PC-3 (cell line): ENCODE results near the gene NASP. TPM values are rescaled to one million over a fixed set of nuclear protein-coding genes. Genes with fewer than 3 reads are reported as not detected.

Experiments used
- ATAC-seq: fragments of 200-7000 bp; cut with Tn5 transposase; 2 replicates; pipeline ENCODE4 v1.9.1; 2020; ENCODE audit warnings: mild to moderate bottlenecking, moderate library complexity
- BruUV-seq: library from RNA; stranded (reverse); fragments of 400-500 nt; replicated peaks from 2 replicates; lab custom pipeline; 2021; lab: Mats Ljungman, UMichigan
- CTCF ChIA-PET: fragments of 300-600 bp; sonication (Branson Sonifier 250); formaldehyde crosslinking; loops from one replicate; lab custom pipeline; 2022; ENCODE audit warnings: antibody characterized with exemption; lab: Charles Lee
- POLR2A ChIA-PET: fragments of 300-600 bp; sonication (Branson Sonifier 250); formaldehyde crosslinking; loops from one replicate; lab custom pipeline; 2022; ENCODE audit warnings: antibody characterized with exemption; ENCODE audit not compliant: unreplicated experiment; lab: Charles Lee
- DNase-seq: peaks from one replicate; pipeline ENCODE4 v3.0.0-alpha.2; 2015
- H2AFZ ChIP-seq: fragments of 300-600 bp; sonication (generic); 2 replicates; pipeline ENCODE4 v1.6.0; 2016; ENCODE audit warnings: antibody characterized with exemption, low read length
- H3F3A ChIP-seq: fragments of 300-600 bp; sonication (generic); one replicate; pipeline ENCODE4 v1.6.0; 2017; ENCODE audit warnings: antibody characterized with exemption, low read length, control low read depth, mild to moderate bottlenecking; ENCODE audit not compliant: unreplicated experiment
- H3K27ac ChIP-seq: fragments of 300-600 bp; sonication (generic); 2 replicates; pipeline ENCODE4 v1.5.1; 2016; ENCODE audit warnings: mild to moderate bottlenecking, low read length
- H3K27me3 ChIP-seq: fragments of 300-600 bp; sonication (generic); 2 replicates; pipeline ENCODE4 v1.6.1; 2016; ENCODE audit warnings: low read length, mixed read lengths
- H3K36me3 ChIP-seq: fragments of 300-600 bp; sonication (generic); 2 replicates; pipeline ENCODE4 v1.6.1; 2016; ENCODE audit warnings: low read depth, mixed run types, low read length, mixed read lengths
- H3K4me1 ChIP-seq: fragments of 300-600 bp; sonication (generic); 2 replicates; pipeline ENCODE4 v1.5.1; 2016; ENCODE audit warnings: low read length; ENCODE audit not compliant: insufficient read depth
- H3K4me2 ChIP-seq: fragments of 300-600 bp; sonication (generic); 2 replicates; pipeline ENCODE4 v1.6.0; 2016; ENCODE audit warnings: low read length
- H3K4me3 ChIP-seq: fragments of 300-600 bp; sonication (generic); 2 replicates; pipeline ENCODE4 v1.5.1; 2016; ENCODE audit warnings: mild to moderate bottlenecking, low read length, mixed read lengths
- H3K79me2 ChIP-seq: fragments of 300-600 bp; sonication (generic); 2 replicates; pipeline ENCODE4 v1.6.1; 2017; ENCODE audit warnings: low read length, mixed read lengths
- H3K9ac ChIP-seq: fragments of 300-600 bp; sonication (generic); 2 replicates; pipeline ENCODE4 v1.6.0; 2016; ENCODE audit warnings: mild to moderate bottlenecking, low read length
- H3K9me2 ChIP-seq: fragments of 300-600 bp; sonication (generic); replicated peaks from 2 replicates; pipeline ENCODE4 v1.6.1; 2016; ENCODE audit warnings: mixed run types, low read length, mixed read lengths
- H3K9me3 ChIP-seq: fragments of 300-600 bp; sonication (generic); 2 replicates; pipeline ENCODE4 v1.6.1; 2016; ENCODE audit warnings: low read length, mixed read lengths
- H4K20me1 ChIP-seq: fragments of 300-600 bp; sonication (generic); 2 replicates; pipeline ENCODE4 v1.6.1; 2016; ENCODE audit warnings: low read length, mixed read lengths
- CTCF ChIP-seq: fragments of 300-600 bp; sonication (generic); conservative IDR thresholded peaks from 2 replicates; pipeline ENCODE4 v1.5.1; 2017; ENCODE audit warnings: antibody characterized with exemption, low read depth, mild to moderate bottlenecking, low read length
- EZH2 ChIP-seq: fragments of 300-600 bp; sonication (generic); IDR thresholded peaks from one replicate; pipeline ENCODE4 v1.6.1; 2017; ENCODE audit warnings: antibody characterized with exemption, mild to moderate bottlenecking, low read length; ENCODE audit not compliant: unreplicated experiment
- EZH2phosphoT487 ChIP-seq: fragments of 300-600 bp; sonication (generic); IDR thresholded peaks from 2 replicates; pipeline ENCODE4 v1.6.1; 2018; ENCODE audit warnings: mild to moderate bottlenecking, antibody characterized with exemption, low read length, borderline replicate concordance
- intact Hi-C: fragments of 100-400 bp; cut with micrococcal nuclease; formaldehyde crosslinking; loops from 2 replicates; pipeline ENCODE4 v1.9.0; 2023
- total RNA-seq: library from RNA; depleted of rRNA; stranded (reverse); fragments of >200 nt; gene quantifications from 2 replicates; pipeline ENCODE4 v1.2.3, GENCODE V29; 2014; rRNA removed

The NASP gene
- total RNA-seq, 1 experiment from 2014 or later: 119 TPM

GRCh38 chr1:45667321-45668111 lies 83.7 kb downstream of the NASP start:
- intact Hi-C loops: no loop called here
- H3K4me2 ChIP-seq: no peak overlapping the region
- peaks cover 9% of the 10 kb centered on the region; the same call in 1 of the 2 replicates for H3K36me3 ChIP-seq
- no peak overlapping the region for H2AFZ ChIP-seq
- no peaks in the 10 kb centered on the region for H3K27me3 ChIP-seq
- no peaks in the 10 kb centered on the region for H3K9me3 ChIP-seq
- ChIA-PET POLR2A (no interaction called here), CTCF (no interaction called here)
- BruUV-seq: no TSS peak
- DNase-seq (no peak), ATAC-seq (no peak)
- no peaks in the 10 kb centered on the region for H3K4me1 ChIP-seq
- H4K20me1 ChIP-seq: peaks cover 48% of the 10 kb centered on the region
- H3F3A ChIP-seq: no peaks in the 10 kb centered on the region
- H3K9ac ChIP-seq: no peak overlapping the region
- no peak overlapping the region for H3K4me3 ChIP-seq
- peaks cover 98% of the 10 kb centered on the region for H3K79me2 ChIP-seq
- TF ChIP-seq EZH2phosphoT487 (no peak), EZH2 (no peak), CTCF (no peak)
- H3K27ac ChIP-seq: no peak overlapping the region
- no peaks in the 10 kb centered on the region for H3K9me2 ChIP-seq

Other genes with a start within 250 kb of the NASP start
- 18.2 and 19.5 TPM in 2 replicates for gene TOE1, start 243.9 kb upstream of the NASP start, total RNA-seq
- 21.4 and 22.8 TPM in 2 replicates for gene MUTYH, start 243.6 kb upstream of the NASP start, total RNA-seq
- gene TESK2, start 92.9 kb upstream of the NASP start, total RNA-seq: 6.0 and 6.5 TPM in 2 replicates
- 3.9 and 5.7 TPM in 2 replicates for gene CCDC163, start 84.0 kb upstream of the NASP start, total RNA-seq
- gene MMACHC, start 83.7 kb upstream of the NASP start, total RNA-seq: 6.6 and 9.2 TPM in 2 replicates
- gene PRDX1, start 62.2 kb upstream of the NASP start, total RNA-seq: 749 and 967 TPM in 2 replicates
- 86.1 and 94.9 TPM in 2 replicates for gene AKR1A1, start 33.2 kb upstream of the NASP start, total RNA-seq
- 1.6 and 1.9 TPM in 2 replicates for gene CCDC17, start 40.0 kb downstream of the NASP start, total RNA-seq
- 63.0 and 97.7 TPM in 2 replicates for gene GPBP1L1, start 102.5 kb downstream of the NASP start, total RNA-seq
- 26.6 and 28.5 TPM in 2 replicates for gene TMEM69, start 104.1 kb downstream of the NASP start, total RNA-seq
- 6.6 and 8.8 TPM in 2 replicates for gene IPP, start 166.6 kb downstream of the NASP start, total RNA-seq
- gene MAST2, start 219.6 kb downstream of the NASP start, total RNA-seq: 29.3 and 33.7 TPM in 2 replicates